ENCODE measurements around the gene ZBTB17.

Gene ZBTB17

GRCh38 chr1:15960808-15961207, 15.1 kb downstream of the ZBTB17 start:
- DNase-seq (ENCODE audit: low spot score): no peak

GRCh38 chr1:15959827-15960446, 16.0 kb downstream of the ZBTB17 start:
- DNase-seq (ENCODE audit: low spot score): no peak

GRCh38 chr1:15959424-15959823, 16.5 kb downstream of the ZBTB17 start:
- DNase-seq (ENCODE audit: low spot score): no peak

GRCh38 chr1:15958793-15959192, 17.1 kb downstream of the ZBTB17 start:
- DNase-seq (ENCODE audit: low spot score): no peak

GRCh38 chr1:15958111-15958510, 17.8 kb downstream of the ZBTB17 start:
- no peak for DNase-seq (ENCODE audit: low spot score)

- no peak for DNase-seq (ENCODE audit: low spot score)
These were observed 18.4 kb downstream of the ZBTB17 start for GRCh38 chr1:15957221-15958095.

GRCh38 chr1:15956150-15956549, 19.8 kb downstream of the ZBTB17 start:
- DNase-seq (ENCODE audit: low spot score): no peak

GRCh38 chr1:15955552-15955951, 20.3 kb downstream of the ZBTB17 start:
- DNase-seq (ENCODE audit: low spot score): no peak

- DNase-seq (ENCODE audit: low spot score): no peak
These were observed 21.6 kb downstream of the ZBTB17 start for GRCh38 chr1:15954316-15954715.

GRCh38 chr1:15953791-15954241, 22.1 kb downstream of the ZBTB17 start:
- DNase-seq (ENCODE audit: low spot score): no peak

- no peak for DNase-seq (ENCODE audit: low spot score)
These were observed 22.6 kb downstream of the ZBTB17 start for GRCh38 chr1:15953294-15953771.

- peak; percentile 69 for DNase-seq (ENCODE audit: low spot score)
These were observed 23.3 kb downstream of the ZBTB17 start for GRCh38 chr1:15952317-15953258.

GRCh38 chr1:15951341-15952153, 24.4 kb downstream of the ZBTB17 start:
- DNase-seq (ENCODE audit: low spot score): no peak

GRCh38 chr1:15950763-15951295, 25.1 kb downstream of the ZBTB17 start:
- DNase-seq (ENCODE audit: low spot score): peak; percentile 21

GRCh38 chr1:15950302-15950701, 25.6 kb downstream of the ZBTB17 start:
- DNase-seq (ENCODE audit: low spot score): no peak

- DNase-seq (ENCODE audit: low spot score): peak; percentile 58
These were observed 26.3 kb downstream of the ZBTB17 start for GRCh38 chr1:15949453-15950245.

- no peak for DNase-seq (ENCODE audit: low spot score)
These were observed 27.1 kb downstream of the ZBTB17 start for GRCh38 chr1:15948595-15949452.

GRCh38 chr1:15948091-15948591, 27.8 kb downstream of the ZBTB17 start:
- no peak for DNase-seq (ENCODE audit: low spot score)
